Sigmoid colon (tissue), 7 donors: ENCODE measurements around the gene AP3M1. TPM values are rescaled to one million over a fixed set of nuclear protein-coding genes. Genes with fewer than 3 reads are reported as not detected.

Source experiments
- DNase-seq: peaks from one replicate; pipeline ENCODE4 v3.0.0-alpha.2; 2019
- H3K27ac ChIP-seq, 4 donors: fragments of 200-600 bp; sonication (generic); one replicate each; pipeline ENCODE4 v1.5.1; 2016 to 2019; ENCODE audit warnings: mild to moderate bottlenecking in 1 of 4
- H3K27me3 ChIP-seq, 3 donors: fragments of 200-600 bp; sonication (generic); one replicate each; pipeline ENCODE4 v1.5.1; 2019; ENCODE audit warnings: mild to moderate bottlenecking in 1 of 3
- H3K36me3 ChIP-seq, 4 donors: fragments of 200-600 bp; sonication (generic); one replicate each; pipeline ENCODE4 v1.5.1; 2016 to 2019
- H3K4me1 ChIP-seq, 4 donors: fragments of 200-600 bp; sonication (generic); one replicate each; pipeline ENCODE4 v1.5.1; 2017 to 2019
- H3K4me3 ChIP-seq, 4 donors: fragments of 200-600 bp; sonication (generic); one replicate each; pipeline ENCODE4 v1.5.1; 2017 to 2019; ENCODE audit warnings: mild to moderate bottlenecking in 2 of 4, moderate library complexity in 1 of 4
- H3K9me3 ChIP-seq, 4 donors: fragments of 200-600 bp in 3 of 4; sonication (generic) in 3 of 4; one replicate each; pipeline versions ENCODE4 v1.5.1 to v1.6.1; 2013 to 2019
- EP300 ChIP-seq, 4 donors: sonication (generic); formaldehyde crosslinking; IDR thresholded peaks; one replicate each; pipeline ENCODE4 v1.6.1; 2017; ENCODE audit warnings: antibody characterized with exemption in 4 of 4
- POLR2A ChIP-seq, 2 donors: fragments of 450-650 bp; IDR thresholded peaks; one replicate each; pipeline ENCODE4 v1.6.1; 2016; ENCODE audit warnings: antibody characterized with exemption in 2 of 2, mild to moderate bottlenecking in 2 of 2, moderate library complexity in 2 of 2
- POLR2AphosphoS5 ChIP-seq, 4 donors: sonication (generic); formaldehyde crosslinking; IDR thresholded peaks; one replicate each; pipeline ENCODE4 v1.6.1; 2017; ENCODE audit warnings: antibody characterized with exemption in 4 of 4
- WGBS, 2 donors: extraction: QIAGEN DNeasy Blood & Tissue Kit; methylation state at CpG; one replicate each; pipeline ENCODE4 v1.1.7; 2013; 5-methylcytosine and 5-hydroxymethylcytosine counted together
- intact Hi-C: fragments of 100-400 bp; cut with DNase I; formaldehyde crosslinking; loops from one replicate; pipeline ENCODE4 v1.15.1; 2023
- polyA plus RNA-seq, 3 donors: library from polyadenylated mRNA; stranded (reverse); fragments of 200-250 nt; gene quantifications; one replicate each; pipeline ENCODE4 v1.2.3, GENCODE V29; 2013
- total RNA-seq, 4 donors: library from RNA; depleted of rRNA; stranded (reverse); fragments of >200 nt; gene quantifications; one replicate each; pipeline ENCODE4 v1.1.0, GENCODE V29; 2016
- TF ChIP-seq, protein P1 (sequence below), 4 experiments: fragments of 450-650 bp in 3 of 4; fragments of 200-600 bp in 1 of 4; IDR thresholded peaks; one replicate each; pipeline ENCODE4 v1.5.1; 2016 to 2019; ENCODE audit warnings: antibody characterized with exemption in 4 of 4, mild to moderate bottlenecking in 3 of 4, moderate library complexity in 2 of 4
- donor health status: healthy with polysubstance abuse.
- donor health status: Bipolar disorder and iron deficiency.
- donor health status: healthy.

Gene AP3M1, protein sequence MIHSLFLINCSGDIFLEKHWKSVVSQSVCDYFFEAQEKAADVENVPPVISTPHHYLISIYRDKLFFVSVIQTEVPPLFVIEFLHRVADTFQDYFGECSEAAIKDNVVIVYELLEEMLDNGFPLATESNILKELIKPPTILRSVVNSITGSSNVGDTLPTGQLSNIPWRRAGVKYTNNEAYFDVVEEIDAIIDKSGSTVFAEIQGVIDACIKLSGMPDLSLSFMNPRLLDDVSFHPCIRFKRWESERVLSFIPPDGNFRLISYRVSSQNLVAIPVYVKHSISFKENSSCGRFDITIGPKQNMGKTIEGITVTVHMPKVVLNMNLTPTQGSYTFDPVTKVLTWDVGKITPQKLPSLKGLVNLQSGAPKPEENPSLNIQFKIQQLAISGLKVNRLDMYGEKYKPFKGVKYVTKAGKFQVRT
- total RNA-seq: 10 to 100 TPM; 26.7 to 36.3 (median 30.3) TPM
- polyA plus RNA-seq: 10 to 100 TPM; 13.8 to 19.2 (median 18.3) TPM

DNA sequence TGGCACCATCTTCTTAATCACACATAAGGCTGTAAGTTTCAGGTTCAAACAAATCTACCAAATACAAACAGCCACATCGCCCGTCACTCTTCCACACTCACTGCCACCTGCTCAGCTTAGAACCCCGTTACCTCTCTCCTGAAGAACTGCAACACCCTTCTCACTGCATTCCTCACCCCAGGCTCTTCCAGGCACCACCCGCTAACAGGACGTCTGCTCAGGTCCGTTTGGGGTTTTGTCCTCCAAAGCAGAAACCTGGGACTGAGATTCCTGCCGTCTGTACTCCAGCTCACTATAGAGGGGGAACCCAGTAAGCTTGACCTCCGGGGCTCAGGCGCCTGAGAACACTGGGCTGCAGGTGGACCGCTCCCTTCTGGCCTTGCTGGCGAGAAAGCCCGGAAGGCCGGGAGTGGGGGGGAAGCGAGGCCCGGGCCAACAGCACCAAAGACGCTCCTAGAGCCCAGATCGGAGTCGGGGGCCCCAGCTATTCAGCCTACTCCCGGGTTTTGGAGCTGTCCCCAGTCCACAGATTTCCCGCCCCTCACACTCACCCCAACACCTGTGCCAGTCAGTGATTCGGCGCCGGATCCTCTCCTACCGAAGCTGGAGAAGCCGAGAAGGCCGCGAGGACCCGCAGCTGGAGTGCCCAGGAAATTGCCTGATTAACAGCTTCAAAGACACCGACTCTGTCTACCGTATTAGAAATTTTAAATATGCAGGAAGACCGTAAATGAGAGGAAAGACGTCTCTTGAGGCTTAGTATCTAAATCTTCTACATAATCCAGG is at the start of gene AP3M1:
AP3M1 (minus strand) TSS at position 625 of the 786 bp plus-strand sequence. CDS start 12,449 bp downstream, outside the sequence.
- 0 to 1% methylated on average over 32 of the region's 32 CpGs for WGBS, 2 donors
- peaks cover 0 to 74% (median 56%) of the 10 kb centered on the region in 4 donors for H3K4me1 ChIP-seq
- peak; percentile 91 for DNase-seq

DNA sequence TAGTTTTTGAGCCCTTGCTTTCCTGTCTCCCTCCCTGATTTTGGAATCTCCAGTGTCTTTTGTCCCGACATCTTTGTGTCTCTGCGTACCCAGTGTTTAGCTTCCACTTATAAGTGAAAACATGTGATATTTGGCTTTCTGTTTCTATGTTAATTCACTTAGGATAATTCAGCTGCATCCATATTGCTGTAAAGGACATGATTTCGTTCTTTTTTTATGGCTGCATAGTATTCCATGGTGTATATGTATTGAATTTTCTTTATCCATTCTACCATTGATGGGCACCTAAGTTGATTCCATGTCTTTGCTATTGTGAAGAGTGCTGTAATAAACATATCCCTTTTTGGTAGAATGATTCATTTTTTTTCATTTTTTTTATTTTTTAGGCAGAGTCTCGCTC is 48.7 kb upstream of the AP3M1 start:
- WGBS, 2 donors: 95 to 98% methylated on average over 4 of the region's 4 CpGs
- DNase-seq: no peak
- Histone ChIP-seq H3K4me3 (no peak overlapping the region), H3K4me1 (peaks cover 0 to 5% (median 0%) of the 10 kb centered on the region in 4 donors), H3K36me3 (no peaks in the 10 kb centered on the region), H3K9me3 (no peaks in the 10 kb centered on the region), H3K27ac (no peak overlapping the region), H3K27me3 (no peaks in the 10 kb centered on the region)
- TF ChIP-seq POLR2A (IDR thresholded peaks at IDR 0.05): no peak
- no peak for TF ChIP-seq EP300 (IDR thresholded peaks at IDR 0.05)
- TF ChIP-seq POLR2AphosphoS5 (IDR thresholded peaks at IDR 0.05): no peak
- TF ChIP-seq, protein P1, sequence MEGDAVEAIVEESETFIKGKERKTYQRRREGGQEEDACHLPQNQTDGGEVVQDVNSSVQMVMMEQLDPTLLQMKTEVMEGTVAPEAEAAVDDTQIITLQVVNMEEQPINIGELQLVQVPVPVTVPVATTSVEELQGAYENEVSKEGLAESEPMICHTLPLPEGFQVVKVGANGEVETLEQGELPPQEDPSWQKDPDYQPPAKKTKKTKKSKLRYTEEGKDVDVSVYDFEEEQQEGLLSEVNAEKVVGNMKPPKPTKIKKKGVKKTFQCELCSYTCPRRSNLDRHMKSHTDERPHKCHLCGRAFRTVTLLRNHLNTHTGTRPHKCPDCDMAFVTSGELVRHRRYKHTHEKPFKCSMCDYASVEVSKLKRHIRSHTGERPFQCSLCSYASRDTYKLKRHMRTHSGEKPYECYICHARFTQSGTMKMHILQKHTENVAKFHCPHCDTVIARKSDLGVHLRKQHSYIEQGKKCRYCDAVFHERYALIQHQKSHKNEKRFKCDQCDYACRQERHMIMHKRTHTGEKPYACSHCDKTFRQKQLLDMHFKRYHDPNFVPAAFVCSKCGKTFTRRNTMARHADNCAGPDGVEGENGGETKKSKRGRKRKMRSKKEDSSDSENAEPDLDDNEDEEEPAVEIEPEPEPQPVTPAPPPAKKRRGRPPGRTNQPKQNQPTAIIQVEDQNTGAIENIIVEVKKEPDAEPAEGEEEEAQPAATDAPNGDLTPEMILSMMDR (IDR thresholded peaks at IDR 0.05): no peak
- intact Hi-C loops: no loop called here

More for the DNA sequence above, at the start of gene AP3M1:
- peaks cover 0 to 6% (median 0%) of the 10 kb centered on the region in 4 donors for H3K36me3 ChIP-seq
- intact Hi-C loops: loop anchor here (5.0 kb wide), 1 partner anchor 677 kb away; the partner anchor contains the start of gene KAT6B
- H3K27ac ChIP-seq: peak within 1 kb of the TSS; percentile 85 to 92 (median 88)
- H3K9me3 ChIP-seq: no peaks in the 10 kb centered on the region
- no peaks in the 10 kb centered on the region for H3K27me3 ChIP-seq
- TF ChIP-seq POLR2A (IDR thresholded peaks at IDR 0.05): no peak
- TF ChIP-seq, protein P1 (IDR thresholded peaks at IDR 0.05): no peak
- peak in 2 of 4 donors; percentile 3 to 21 for TF ChIP-seq POLR2AphosphoS5 (IDR thresholded peaks at IDR 0.05)
- no peak for TF ChIP-seq EP300 (IDR thresholded peaks at IDR 0.05)
- peak within 1 kb of the TSS; percentile 74 to 85 (median 84) for H3K4me3 ChIP-seq

DNA sequence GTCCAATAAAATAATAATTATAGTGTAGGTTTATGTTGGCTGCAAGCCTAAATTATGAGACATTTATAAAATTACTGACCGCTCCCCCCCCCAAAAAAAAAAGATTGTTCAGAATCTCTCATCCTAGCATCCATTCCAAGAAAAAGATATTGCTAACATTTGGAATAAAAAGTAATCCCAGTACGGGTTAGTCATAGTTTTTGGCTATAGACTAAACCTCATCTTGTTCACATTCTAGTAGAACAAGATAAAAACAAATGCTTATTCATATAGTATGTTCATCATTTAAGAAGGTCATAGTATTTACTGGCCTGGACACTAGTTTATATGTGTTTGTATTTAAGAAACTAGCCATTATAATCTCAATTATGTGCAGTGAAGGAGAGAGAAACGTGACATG is 44.4 kb upstream of the AP3M1 start:
- intact Hi-C loops: no loop called here
- H3K9me3 ChIP-seq: no peaks in the 10 kb centered on the region
- H3K4me3 ChIP-seq: no peak overlapping the region
- H3K4me1 ChIP-seq: peaks cover 0 to 13% (median 8%) of the 10 kb centered on the region in 4 donors
- no peaks in the 10 kb centered on the region for H3K36me3 ChIP-seq
- H3K27ac ChIP-seq: no peak overlapping the region
- no peaks in the 10 kb centered on the region for H3K27me3 ChIP-seq
- no peak for DNase-seq
- TF ChIP-seq POLR2A (IDR thresholded peaks at IDR 0.05) (no peak), EP300 (IDR thresholded peaks at IDR 0.05) (no peak), POLR2AphosphoS5 (IDR thresholded peaks at IDR 0.05) (no peak)
- TF ChIP-seq, protein P1 (IDR thresholded peaks at IDR 0.05): no peak
- 82 to 84% methylated on average over 3 of the region's 3 CpGs for WGBS, 2 donors

DNA sequence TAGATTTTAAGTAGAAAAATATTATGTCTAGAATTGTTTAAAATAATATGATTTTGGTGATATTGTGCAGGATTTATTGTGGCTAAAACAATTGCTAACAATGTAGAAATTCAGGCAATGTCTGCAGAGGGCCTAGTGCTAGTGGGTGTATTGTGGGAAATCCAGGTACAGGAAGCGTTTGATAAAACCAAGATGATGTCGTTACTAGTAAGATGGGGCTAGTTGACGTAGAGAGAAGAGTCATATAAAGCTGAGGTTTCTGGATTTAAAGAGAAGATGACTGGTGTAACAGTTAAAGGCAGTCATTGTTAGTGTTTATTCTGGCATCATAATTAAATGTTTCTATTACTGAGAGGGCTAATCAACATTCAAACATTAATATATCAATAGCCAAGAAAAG is 43.9 kb upstream of the AP3M1 start:
- Histone ChIP-seq H3K27ac (no peak overlapping the region), H3K36me3 (no peaks in the 10 kb centered on the region), H3K4me3 (no peak overlapping the region), H3K27me3 (no peaks in the 10 kb centered on the region), H3K9me3 (no peaks in the 10 kb centered on the region), H3K4me1 (peaks cover 0 to 17% (median 13%) of the 10 kb centered on the region in 4 donors)
- DNase-seq: no peak
- 77 to 81% methylated on average over 3 of the region's 3 CpGs for WGBS, 2 donors
- intact Hi-C loops: no loop called here
- TF ChIP-seq POLR2A (IDR thresholded peaks at IDR 0.05): no peak
- TF ChIP-seq POLR2AphosphoS5 (IDR thresholded peaks at IDR 0.05): no peak
- TF ChIP-seq EP300 (IDR thresholded peaks at IDR 0.05): no peak
- TF ChIP-seq, protein P1 (IDR thresholded peaks at IDR 0.05): no peak
